ENCODE results near the gene ATL2.

- no peak for TF ChIP-seq CTCF (IDR thresholded peaks at IDR 0.05 in 4 of 5, conservative IDR thresholded peaks at IDR 0.05 in 1 of 5)
- no peak for TF ChIP-seq POLR2A (IDR thresholded peaks at IDR 0.05)
These were observed 13.9 kb upstream of the ATL2 start for GRCh38 chr2:38390947-38391346.

Data from gastrocnemius medialis (tissue), 4 donors.